A673 (cell line): ENCODE measurements around the gene ZNHIT1.

ENCODE experiments used
- CTCF ChIP-seq: fragments of 300-800, 200-600 bp; sonication (generic); conservative IDR thresholded peaks from 2 replicates; pipeline ENCODE4 v1.5.1; 2017; ENCODE audit warnings: low read depth, mild to moderate bottlenecking, antibody characterized with exemption, low read length, moderate library complexity, mixed read lengths
- EZH2 ChIP-seq: fragments of 200-600 bp; sonication (generic); IDR thresholded peaks from 2 replicates; pipeline ENCODE4 v1.6.1; 2017; ENCODE audit warnings: borderline replicate concordance, low read depth, mild to moderate bottlenecking, mixed read lengths, antibody characterized with exemption, low read length; ENCODE audit not compliant: poor library complexity, severe bottlenecking

- TF ChIP-seq CTCF: no peak
- no peak for TF ChIP-seq EZH2
These were observed 6.5 kb upstream of the ZNHIT1 start for GRCh38 chr7:101211501-101211900.
